GM18861 (cell line): ENCODE measurements around the gene TXNRD2.

ENCODE experiments used
- ATAC-seq: cut with Tn5 transposase; IDR thresholded peaks from one replicate; pipeline ENCODE4 v1.9.1; 2021; ENCODE audit not compliant: unreplicated experiment

Gene TXNRD2

DNA sequence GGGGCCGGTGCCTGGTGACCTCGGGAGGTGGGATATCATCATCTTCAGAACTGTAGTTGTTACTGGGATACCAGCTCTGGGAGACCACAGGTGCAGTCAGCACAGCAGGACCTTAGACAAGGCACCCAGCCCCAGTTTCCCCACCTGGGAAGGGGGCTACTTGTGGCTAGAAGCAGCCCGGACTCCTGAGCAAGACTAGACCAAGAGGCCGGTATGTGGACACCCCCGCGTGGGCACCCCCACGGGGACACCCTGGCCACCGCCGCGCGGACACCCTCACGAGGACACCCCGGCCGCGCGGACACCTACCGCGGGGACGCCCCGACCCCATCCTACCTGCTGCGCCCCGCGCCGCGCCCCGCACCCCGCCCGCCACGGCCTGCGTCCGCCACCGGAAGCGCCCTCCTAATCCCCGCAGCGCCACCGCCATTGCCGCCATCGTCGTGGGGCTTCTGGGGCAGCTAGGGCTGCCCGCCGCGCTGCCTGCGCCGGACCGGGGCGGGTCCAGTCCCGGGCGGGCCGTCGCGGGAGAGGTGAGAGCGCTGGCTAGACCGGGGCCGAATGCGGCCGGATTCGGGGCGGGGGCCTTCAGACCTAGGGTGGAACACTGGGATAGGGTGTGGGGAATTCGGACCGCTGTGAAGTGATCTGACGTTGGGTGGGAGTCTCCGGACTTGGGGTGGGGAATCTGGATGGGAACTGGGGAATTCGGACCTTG lies at the start of gene TXNRD2, which contains the start of gene COMT:
TSS of gene TXNRD2 (minus strand) at position 454 of the 718 bp plus-strand sequence. CDS start at position 439, 15 bp downstream.
TSS of gene COMT (plus strand) at position 408 of the 718 bp plus-strand sequence. CDS start 20,755 bp downstream, outside the sequence.
- ATAC-seq: no peak

DNA sequence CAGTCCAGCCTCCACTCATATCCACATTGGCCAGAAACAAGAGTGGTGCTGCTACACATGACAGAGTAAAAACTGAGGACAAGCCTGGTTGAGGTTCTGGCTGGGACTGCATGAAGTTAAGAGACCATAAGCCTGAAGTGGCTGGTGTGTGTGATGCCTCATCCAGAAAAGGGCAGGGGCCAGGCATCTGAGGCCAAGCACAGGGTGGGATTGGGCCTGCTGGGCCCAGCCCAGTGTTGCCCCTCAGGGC lies 49.7 kb upstream of the TXNRD2 start:
- ATAC-seq: no peak

DNA sequence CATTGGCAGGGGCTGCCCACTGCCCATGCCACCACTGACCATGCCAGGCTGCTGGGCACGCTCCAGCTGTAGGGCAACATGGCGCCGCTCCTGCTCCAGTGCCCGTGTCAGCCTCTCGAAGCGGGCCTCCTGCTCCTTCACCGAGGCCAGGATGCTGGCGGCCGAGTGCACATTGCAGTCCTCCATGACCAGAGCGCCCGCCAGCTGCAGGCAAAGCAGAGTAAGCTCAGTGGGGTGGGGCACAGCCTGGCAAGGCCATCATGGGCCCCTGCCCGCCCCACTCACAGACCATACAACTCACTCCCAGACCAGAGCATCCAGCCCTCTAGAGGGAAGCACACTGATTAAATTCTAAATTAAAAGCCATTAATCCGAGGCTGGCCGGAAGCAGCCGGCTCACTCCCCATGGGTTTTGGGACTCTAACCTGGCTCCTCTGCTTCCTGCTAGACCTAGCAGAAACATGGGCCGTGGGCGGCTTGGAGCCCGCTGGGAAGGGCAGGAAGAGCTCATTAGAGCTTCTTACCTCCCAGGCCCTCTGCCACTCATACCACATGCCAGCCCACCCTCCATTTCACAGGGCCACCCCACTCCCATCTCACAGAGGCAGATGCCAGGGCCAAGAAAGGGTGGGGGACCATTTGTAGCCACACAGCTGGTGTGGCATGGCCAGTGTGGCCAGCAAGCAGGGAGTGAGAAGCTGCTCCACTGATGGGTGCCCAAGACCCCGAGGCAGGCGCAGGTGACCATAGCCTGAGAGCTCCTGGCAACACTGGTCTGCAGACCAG lies 49.2 kb upstream of the TXNRD2 start:
- no peak for ATAC-seq

DNA sequence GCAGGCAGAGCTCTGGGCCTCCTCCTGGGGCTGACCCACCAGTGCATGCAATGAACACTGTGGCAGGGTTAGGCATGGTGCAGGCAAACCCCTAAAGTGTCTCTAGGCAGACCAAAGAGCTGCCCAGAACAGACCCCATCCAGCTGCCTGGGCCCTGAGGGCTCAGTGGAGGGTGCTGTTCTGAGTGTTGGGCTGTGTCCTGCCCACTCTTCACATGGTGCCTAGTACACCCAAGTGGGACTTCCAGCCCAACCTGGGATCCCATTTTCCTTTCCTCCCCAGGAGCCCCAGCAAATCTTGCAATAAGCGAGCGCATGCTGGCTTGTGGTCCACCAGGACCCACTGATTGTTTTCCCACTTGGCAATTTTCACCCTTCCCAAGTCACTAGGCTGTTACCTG lies 48.6 kb upstream of the TXNRD2 start:
- no peak for ATAC-seq

DNA sequence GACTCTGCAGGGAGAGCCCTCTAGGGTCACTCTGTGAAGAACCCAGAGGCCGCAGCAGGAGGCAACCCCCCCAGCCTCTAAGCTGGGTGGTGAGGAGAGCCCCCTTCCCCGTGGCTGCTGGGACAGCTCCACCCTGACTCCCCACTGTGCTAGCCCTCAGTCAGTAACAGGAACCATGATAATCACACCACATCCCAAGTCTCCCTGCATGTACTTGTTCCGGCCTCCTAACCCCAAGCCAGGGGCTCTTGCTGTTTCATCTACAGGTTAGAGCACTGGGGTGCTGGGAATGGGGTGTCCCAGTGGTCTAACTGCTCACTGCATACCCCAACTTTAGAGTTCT lies 48.1 kb upstream of the TXNRD2 start:
- no peak for ATAC-seq

DNA sequence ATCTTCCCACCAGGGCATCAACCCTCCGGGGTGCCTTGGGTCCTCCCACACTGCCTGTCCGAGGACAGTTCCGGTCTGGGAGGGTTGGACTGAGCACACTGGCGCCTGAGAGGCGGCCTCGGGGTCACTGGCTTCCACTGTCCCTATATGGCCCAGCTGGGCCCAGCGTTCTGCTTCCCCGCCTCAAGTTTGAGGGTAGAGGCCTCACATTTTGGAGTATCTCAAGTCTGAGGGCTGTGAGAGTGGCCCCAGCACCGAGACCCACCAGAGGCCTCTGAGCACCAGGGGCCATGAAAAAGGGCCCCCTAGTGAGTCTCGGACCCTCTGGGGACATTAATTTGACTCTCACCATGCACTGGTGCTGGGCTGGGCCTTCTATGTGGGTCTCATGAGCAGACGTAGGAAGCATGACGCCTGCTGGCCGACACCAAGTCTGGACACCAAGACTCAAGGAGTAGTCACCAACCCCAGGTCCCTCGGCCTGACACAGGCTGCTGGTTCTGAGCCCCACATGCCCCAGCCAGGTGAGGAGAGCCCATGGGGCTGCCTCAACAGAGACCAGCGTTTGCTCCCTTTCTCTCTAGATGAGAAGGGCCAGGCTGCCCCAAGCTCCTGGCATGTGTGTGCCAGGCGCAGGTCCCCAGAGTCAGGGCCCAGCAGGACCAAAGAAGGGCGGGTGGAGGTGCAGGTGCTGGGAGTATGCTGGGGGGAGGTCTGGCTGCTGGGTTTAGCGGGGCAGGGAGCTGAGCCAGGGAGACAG lies 47.5 kb upstream of the TXNRD2 start:
- ATAC-seq: no peak

DNA sequence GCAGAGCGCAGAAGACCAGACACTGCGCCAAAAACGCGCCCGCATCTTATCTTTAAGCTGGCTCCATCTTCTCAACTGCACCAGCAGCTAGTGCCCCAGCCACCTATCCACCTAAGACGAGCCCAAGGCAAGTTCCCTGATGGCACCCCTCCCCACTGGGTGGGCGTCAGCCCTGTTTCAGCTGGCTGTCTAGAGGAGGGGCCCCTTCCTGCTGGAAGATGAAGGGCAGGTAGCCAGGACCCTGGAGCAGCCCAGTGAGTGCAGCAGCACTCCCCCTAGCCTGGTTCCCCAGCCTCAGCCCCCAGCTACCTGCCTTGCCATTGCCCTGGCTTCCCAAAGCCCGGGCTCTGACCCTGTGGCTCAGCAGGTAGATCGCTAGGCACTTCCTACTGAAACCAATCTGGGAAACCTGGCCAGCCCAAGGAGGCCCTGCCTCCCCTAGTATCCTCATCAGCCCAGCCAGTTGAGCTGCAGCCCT lies 46.8 kb upstream of the TXNRD2 start:
- ATAC-seq: no peak

DNA sequence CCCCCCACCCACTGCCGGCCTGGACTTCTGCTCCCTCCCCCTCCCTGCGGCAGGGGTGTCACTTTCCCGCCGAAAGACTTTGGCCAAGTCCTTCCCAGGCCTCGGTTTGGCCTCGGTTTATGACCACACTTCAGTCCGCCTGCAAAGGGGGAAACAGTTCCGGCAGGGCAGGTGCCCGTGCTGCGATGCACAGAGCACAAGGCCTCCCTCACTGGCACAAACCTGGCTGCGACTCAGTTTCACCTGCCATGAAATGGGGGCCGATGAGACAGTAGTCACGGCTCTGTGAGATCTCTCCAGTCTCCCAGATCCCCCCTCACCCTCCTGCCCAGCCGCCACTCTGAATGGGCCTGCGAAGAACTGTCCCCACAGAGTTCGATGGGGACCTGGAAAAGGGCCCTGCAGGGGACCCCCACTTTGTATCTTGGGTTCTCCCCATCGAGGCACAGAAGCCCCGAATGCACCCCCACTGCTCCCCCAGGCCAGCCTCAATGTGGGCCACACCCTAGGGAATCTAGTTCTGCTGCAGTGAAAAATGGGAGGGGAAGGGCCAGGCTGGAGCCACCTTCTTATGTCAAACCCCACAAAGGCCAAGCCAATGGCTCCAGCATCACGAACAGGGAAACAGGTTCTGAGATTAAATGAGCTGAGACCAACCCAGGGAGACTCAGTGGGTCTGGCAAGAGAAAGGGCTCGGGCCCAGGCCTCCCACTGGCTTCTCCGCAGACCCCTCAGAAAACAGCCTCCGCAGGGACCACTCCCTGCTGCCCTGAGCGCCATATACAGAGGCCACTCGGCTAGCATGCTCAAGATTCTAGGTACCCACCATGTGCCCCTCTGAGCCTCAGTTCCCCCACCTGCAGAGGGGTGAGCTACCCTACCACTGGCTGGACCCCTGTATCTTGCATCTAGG lies 46.0 kb upstream of the TXNRD2 start:
- no peak for ATAC-seq

DNA sequence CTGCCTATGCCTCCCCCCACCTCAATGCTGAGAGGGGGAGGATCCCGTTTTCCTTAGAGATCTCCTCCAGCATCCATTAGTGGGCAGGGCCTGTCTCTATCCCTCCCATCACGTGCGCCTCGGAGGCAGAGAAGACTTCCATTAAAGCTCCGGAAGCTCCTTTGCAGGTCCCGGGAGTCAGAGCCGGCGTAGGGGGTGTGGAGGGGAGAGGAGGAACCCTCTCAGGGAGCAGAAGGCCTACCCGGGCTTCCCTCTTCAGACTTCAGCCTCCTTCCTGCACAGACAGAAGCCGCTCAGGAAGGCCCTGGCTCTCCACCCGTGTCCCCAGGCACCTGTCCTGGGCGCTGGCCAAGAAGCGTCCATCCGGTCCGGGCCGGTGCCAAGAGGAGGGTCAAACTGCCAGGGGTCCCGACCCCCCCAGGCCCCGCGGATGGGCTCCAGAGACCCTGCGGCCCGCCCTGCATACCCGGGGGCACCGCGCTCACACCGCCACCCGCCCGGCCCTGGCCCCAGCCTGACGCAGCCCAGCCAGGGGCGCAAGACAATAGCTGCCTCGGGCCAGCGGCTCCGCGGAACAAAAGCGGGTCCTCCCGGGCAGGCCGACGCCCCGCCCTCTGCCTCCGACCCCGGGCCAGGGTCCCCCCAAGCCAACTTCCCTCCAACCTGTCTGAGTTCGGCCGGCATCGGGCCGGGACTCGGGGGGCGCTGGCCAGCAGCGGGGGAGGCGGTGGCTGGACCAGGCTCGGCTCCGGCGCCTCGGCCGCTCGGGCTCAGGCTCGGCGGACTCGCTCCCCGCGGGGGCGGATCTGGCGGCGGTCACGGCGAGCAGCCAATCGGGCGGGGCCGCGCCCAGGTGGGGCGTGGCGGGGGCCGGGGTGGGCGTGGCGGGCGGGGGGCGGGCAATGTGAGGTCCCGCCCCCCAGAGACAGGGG lies 45.1 kb upstream of the TXNRD2 start:
- ATAC-seq: no peak

DNA sequence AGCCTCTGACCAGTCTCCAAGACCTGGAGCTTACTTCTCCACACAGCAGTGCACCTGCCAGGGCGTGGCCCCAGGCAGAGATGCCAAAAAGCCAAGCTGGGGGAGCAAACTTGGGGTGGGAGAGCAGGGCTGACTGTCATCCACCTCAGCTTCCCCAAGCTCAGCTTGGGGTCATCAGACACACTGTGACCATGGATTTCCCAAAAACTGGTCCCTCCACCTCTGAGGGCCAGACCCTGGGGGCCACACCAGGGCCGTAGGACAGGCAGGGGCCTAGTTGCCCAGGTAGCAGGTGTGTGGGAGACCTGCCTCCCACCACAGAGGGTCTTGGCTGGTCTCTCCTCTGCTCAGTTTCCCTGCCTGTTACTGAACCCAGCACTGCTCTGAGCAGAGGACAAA lies 44.4 kb upstream of the TXNRD2 start:
- ATAC-seq: no peak

DNA sequence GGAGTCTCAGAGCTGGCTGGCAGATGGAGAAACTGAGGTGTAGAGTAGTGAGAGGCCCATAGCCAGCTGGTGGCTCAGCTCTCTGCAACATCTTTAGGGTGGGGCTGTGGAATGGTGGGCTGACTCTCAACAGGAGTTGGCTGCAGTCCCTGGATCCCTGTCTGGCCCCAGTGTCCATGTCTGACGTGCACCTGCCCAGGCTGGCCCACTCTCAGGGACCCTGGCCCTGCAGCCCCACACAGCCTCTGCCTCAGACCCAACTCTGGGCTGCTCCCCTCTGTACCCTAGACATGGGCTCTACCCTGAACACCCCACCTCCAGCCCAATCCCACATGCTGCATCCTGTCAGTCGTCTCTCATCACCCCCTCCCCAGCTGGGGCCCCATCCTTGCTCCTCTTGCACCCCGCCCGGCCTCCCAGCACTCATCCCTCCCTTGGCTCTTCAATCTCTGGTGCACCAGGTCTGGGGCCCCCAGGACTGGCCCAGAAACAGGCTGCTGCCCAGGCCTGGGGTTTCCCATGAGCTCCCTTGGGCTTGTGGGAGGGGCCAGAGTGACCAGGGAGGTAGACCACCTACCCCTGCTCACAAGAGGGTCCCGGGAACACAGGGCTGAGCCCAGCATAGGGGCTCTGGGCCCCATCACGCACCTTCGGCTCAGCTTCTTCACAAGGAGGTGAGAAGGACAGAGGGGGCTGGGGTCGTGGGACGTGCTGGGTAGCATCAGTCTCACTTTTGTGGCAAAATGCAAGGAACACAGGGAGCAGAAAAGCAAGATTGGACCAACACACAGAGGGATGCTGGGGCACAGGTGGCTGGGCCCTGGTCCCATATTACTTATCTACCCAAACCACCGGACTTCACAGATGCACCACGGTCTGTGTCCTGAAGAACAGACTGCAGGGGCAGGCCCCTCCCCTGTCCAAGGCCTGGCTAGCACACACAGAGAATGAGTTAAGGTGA lies 43.5 kb upstream of the TXNRD2 start:
- ATAC-seq: no peak

DNA sequence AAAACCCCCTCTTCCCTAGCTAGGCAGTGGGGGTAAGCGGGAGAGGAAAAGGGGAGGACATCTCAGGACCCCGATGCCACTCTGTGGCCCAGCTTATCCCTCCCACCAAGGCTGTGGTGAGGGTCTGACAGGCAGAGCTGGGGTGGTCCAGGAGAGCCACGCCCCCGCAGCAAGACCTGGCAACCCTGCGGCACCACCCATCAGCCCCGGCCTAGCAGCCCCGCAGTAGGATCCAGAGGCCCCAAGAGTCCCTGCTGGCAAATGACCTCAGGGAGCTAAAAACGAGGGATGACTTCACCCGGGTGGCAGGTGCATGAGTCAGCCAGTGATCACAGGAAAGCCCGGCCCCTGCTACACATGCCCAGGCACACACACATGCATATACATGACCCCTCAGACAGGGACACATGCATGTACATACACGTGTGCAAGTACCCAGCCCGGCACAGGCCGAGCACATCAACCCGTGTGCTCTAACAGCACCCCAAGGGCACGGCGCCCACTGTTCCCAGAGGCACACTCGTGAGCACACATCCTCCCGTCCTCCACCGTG lies 42.7 kb upstream of the TXNRD2 start:
- ATAC-seq: no peak

DNA sequence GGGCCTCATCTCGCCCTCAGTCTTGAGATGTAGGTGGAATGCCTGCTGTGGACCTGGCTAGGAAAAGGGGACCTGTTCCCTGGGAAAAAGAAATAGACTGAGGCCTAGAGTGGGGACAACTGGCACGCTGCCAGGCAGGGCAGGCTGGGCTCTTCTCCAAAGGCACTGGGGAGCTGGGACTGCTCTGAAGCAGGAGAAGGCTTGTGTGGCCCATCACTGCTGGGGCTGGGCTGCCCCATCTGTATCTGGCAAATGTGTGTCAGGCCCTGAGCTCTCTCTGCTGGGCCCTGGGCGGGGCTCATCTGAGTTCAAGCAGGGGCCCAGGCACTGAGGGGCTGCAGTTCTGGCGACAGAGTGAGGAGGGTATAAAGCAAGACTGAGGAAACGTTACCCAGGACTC lies 42.1 kb upstream of the TXNRD2 start:
- ATAC-seq: no peak

DNA sequence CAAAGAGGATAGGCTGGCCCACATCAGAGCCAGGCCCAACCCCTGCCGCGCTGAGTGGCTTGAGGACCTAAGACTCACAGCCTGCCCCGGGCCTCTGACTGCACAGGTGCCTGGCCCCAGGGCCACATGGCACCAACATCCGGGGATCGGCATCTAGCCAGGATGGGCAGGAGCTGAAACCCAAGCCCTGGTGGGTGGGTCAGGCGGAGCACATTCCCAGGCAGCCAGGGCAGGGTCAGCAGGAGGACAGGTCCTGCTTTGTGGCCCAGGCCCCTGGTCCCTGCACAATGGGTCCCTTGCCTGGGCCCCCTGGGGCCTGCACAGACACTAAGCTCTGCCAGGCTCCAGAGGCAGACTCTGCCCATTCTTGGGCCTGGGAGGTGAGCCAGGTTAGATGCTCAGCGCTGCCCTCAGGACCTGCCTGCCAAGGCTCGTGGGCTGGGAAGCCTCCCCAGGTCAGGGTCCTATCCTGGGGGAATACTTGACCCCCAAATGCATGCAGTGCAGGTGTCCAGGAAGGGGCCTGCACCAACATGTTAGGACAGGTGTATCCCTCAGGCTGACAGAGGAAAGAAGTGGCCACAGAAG lies 41.5 kb upstream of the TXNRD2 start:
- no peak for ATAC-seq

DNA sequence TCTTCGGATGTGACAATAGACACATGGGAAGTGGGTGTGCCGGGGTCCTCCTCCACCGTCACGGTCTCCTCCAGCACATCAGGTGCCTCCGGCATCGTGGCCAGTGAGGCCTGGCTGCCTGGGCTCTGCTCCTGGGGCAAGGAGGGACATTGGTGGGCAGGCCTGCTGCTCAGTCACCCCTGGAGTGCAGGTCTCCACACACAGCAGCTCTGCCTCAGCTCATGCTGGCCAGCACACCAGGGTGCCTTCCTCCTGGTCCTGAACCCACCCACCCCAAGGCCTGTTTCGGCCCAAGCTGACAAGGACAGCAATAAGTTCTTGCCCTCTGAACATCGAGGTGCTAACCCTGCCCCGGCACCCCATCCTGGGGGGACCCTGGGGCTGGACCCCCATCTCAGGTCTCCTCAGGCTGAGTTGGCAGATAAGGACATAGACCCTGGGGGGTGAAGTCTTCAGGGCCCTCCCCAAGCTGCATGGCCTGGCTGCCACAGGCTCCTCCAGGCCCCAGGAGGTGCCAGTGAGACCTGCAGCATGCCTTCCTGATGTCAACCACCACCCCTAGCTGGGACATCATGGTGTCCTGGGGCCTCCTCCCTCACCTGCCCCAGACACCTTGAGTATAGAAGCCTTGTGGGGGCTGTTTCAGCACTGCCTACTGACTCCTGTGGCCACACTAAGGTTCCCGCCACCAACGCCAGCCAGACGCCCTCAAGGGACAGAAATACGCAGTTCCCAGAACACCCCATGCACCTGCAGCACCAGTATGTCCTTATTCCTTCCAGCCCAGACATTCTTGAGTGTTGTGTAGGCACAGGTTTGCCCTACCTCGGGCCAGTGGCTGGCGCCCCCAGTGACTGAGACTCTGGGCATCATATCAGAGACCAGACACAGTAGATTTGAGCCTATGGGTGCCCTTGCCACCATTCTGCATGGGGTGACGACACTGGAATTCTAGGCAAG lies 40.6 kb upstream of the TXNRD2 start:
- ATAC-seq: no peak

DNA sequence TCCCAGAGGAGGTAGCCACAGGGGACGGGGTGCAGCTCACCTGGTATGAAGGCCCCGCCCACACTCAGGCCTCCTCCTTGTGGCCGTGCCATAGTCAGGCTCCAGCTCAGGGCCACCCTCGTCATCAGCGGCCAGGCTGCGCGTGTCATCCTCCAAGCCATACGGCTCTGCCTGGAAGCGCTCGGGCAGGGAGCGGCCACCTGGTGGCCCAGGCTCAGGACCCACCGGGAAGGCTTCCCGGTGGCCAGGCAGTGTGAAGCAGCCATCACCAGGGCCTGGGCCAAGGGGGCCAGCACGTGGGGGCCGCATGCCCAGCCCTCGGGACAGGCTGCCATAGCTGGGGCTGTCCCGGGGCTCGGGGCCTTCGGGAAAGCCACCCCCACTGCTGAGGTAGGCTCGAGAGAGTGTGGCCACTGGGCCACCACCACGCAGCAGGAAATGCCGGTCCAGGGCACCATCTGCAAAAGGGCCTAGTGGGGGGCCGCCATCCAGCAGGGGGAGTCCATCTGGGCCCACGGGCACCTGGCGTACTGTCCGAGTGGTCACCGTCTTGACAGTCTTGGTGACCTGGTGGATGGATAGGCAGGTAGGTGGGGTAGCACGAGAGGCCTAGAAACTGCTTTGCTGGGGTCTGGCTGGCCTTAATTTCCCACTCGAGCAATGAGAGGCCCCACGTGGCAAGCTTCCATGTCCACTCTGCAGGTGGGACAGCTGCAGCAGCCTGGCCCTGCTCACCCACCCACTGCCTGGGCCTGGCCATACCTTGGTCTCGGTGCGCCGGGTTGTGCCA lies 39.7 kb upstream of the TXNRD2 start:
- no peak for ATAC-seq
